Keratinocyte (primary cell): ENCODE measurements around the gene SLC22A12.

ENCODE experiments used
- CTCF ChIP-seq, 3 experiments: IDR thresholded peaks in 1 of 3; conservative IDR thresholded peaks in 1 of 3; optimal IDR thresholded peaks in 1 of 3; 2 replicates in 2 of 3; 3 replicates in 1 of 3; pipeline versions ENCODE3 to v1.5.1; 2011; ENCODE audit warnings: low read length in 3 of 3, mild to moderate bottlenecking in 3 of 3, moderate library complexity in 2 of 3, control low read depth in 1 of 3, inconsistent platforms in 1 of 3; ENCODE audit not compliant: insufficient read depth in 2 of 3; ENCODE audit errors: extremely low read depth in 1 of 3
- EZH2 ChIP-seq: IDR thresholded peaks from one replicate; pipeline ENCODE4 v1.6.1; 2012; ENCODE audit warnings: inconsistent platforms, mild to moderate bottlenecking, low read length, moderate library complexity

GRCh38 chr11:64638829-64639228, 47.8 kb downstream of the SLC22A12 start:
- no peak for TF ChIP-seq CTCF (optimal IDR thresholded peaks at IDR 0.05 in 1 of 3, IDR thresholded peaks at IDR 0.05 in 1 of 3, conservative IDR thresholded peaks at IDR 0.05 in 1 of 3; ENCODE audit: extremely low read depth in 1 of 3, insufficient read depth in 2 of 3, low read length in 3 of 3)
- TF ChIP-seq EZH2 = no peak
